RWPE1 (cell line): ENCODE data around the gene MMP28.

ENCODE experiments used
- CTCF ChIA-PET: fragments of 350-600 bp; sonication (Branson Sonifier 250); formaldehyde crosslinking; extraction: SDS; loops from one replicate; lab custom pipeline; 2021; lab: Yijun Ruan, JAX
- POLR2A ChIA-PET: fragments of 400-600 bp; formaldehyde crosslinking; extraction: SDS; loops from one replicate; lab custom pipeline; 2020; ENCODE audit warnings: antibody characterized with exemption; ENCODE audit not compliant: low non-redundant PET; lab: Yijun Ruan, JAX
- DNase-seq: peaks from one replicate; pipeline ENCODE4 v3.0.0; 2012; ENCODE audit warnings: low spot score
- H3K27ac ChIP-seq: fragments of 450-650 bp; 2 replicates; pipeline ENCODE4 v1.5.1; 2017
- CTCF ChIP-seq: fragments of 450-650 bp; conservative IDR thresholded peaks from 2 replicates; pipeline ENCODE4 v1.5.1; 2017; ENCODE audit warnings: low read depth, mild to moderate bottlenecking

The MMP28 gene

DNA sequence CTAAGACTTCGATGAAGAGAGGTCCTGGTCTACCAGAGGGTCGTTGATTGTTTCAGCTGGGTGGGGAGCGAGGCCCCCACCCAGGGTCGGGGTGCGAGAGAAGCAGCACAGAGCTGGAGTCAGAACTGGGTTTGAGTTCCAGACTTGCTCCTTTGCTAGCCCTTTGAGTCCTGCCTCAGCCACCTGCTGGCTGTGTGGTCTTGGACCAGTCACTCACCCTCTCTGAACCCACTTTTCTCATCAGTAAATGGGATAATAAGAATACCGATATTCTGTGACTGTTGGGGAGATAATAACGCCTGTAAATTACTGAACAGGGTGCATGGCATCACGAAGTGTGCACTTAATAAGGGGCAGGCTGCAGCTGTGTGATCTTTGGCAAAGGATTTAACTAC is 427 bp upstream of the MMP28 start:
- POLR2A ChIA-PET: no interaction called here
- H3K27ac ChIP-seq: peak overlapping the region; percentile 94
- DNase-seq: no peak
- no peak for TF ChIP-seq CTCF
- CTCF ChIA-PET: interaction anchor here (0.7 to 2.8 kb wide), 5 partner anchors 9 to 32 kb away, joined by 3 to 22 read pairs (median 5); partner anchors contain the start of gene TAF15

- ChIA-PET CTCF (interaction anchor here (1.6 to 2.8 kb wide), 2 partner anchors 12 to 29 kb away, joined by 6 to 22 read pairs; no protein-coding TSS in a partner anchor), POLR2A (no interaction called here)
- TF ChIP-seq CTCF: no peak
- H3K27ac ChIP-seq: peak overlapping the region; percentile 94
- DNase-seq: no peak
Measured at GRCh38 chr17:35793257-35793656, 2.2 kb downstream of the MMP28 start.

GRCh38 chr17:35791681-35792350 is 3.6 kb downstream of the MMP28 start:
- DNase-seq: no peak
- TF ChIP-seq CTCF: no peak
- H3K27ac ChIP-seq: peak overlapping the region; percentile 76
- ChIA-PET POLR2A (no interaction called here), CTCF (interaction anchor here (1.1 kb wide), 1 partner anchor 13 kb away, joined by 3 read pairs; no protein-coding TSS in a partner anchor)

DNA sequence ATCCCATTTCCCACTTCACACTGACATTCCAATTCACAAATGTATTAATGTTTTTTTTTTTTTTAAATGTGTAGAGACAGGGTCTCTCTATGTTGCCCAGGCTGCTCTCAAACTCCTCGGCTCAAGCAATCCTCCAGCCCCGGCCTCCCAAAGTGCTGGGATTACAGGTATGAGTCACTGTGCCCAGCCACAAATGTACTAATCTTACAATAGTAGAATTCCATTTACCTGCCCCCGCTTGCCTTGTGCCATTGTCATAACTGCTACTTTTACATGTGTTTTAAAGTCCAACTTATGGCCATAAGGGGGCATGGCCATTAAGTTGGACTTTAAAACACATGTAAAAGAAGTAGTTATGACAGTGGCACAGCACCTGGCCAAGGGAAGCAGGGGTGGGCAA is 4.6 kb downstream of the MMP28 start:
- peak overlapping the region; percentile 76 for H3K27ac ChIP-seq
- ChIA-PET CTCF (no interaction called here), POLR2A (no interaction called here)
- TF ChIP-seq CTCF: no peak
- DNase-seq: no peak

- ChIA-PET CTCF (interaction anchor here (0.8 kb wide), 1 partner anchor 18 kb away, joined by 4 read pairs; no protein-coding TSS in a partner anchor), POLR2A (interaction anchor here (0.7 kb wide), 1 partner anchor 8 kb away, joined by 3 read pairs; no protein-coding TSS in a partner anchor)
- DNase-seq: peak; percentile 89
- peak overlapping the region; percentile 82 for H3K27ac ChIP-seq
- no peak for TF ChIP-seq CTCF
Measured at GRCh38 chr17:35788477-35789368, 6.7 kb downstream of the MMP28 start.

DNA sequence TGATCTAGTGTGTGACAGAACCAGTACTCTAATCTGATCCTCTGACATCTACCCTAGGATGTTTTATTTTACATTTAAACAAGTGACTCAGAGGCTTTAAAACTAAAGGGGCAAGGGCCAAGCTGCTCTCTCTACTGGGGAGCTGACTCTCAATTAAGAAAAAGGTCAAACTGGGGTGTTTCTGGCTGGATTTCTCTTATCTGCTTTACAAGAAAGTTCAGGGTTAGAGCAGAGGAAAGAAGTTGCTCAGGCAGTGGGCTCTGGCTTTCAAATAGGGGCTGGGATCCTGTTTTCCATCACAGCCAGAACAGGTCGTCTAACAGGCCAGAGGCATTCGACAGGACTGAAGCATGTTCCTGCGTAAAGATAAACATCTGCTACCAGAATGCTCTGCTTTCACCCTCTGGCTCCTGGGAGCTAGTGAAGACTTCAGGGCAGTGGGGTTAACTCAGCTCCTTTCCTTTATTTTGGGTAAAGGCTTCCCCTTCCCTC is 8.5 kb downstream of the MMP28 start:
- DNase-seq: no peak
- H3K27ac ChIP-seq: peak overlapping the region; percentile 82
- CTCF ChIA-PET: interaction anchor here (0.6 kb wide), 1 partner anchor 362 kb away, joined by 3 read pairs; no protein-coding TSS in a partner anchor

More for the DNA sequence above, 8.5 kb downstream of the MMP28 start:
- no peak for TF ChIP-seq CTCF
- POLR2A ChIA-PET: interaction anchor here (0.6 kb wide), 1 partner anchor 199 kb away, joined by 4 read pairs; no protein-coding TSS in a partner anchor
